Measurements from ENCODE around the gene F11R.
"Not testable (repeated sequence)": the region's sequence is repeated elsewhere in the genome, so short reads cannot be mapped to it uniquely, and the experiment has no call there.

F11R gene

DNA sequence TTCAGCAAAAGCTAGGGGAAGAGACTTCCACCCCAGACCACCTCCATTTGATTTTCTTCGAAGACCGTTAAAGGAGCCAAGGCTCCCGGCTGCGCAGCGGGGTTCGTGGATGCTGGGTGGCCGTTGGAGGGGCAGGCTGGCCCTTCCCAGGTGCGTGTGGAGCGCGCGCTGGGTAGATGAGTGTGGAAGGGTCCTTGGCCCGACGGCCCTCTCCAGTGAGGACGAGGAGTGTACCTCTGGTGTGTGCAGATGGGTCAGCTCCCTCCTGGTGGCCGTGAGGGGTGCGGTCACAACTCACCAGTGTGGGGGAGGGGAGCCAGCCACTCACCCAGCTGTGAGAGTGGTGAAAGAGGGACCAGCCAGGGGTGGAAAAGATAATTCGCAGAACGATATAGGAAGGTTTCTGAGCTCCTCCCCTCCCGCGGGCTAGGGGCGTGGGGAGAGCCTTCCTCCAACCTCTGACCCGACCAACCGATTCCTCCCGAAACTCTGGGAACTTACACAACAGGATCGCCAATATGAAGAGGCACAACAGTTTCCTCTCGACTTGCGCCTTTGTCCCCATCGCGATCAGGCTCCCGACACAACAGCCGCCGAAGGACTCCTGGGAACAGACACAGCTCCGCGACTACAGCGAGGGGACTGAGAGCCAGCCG, at the start of gene F11R:
F11R (minus strand) TSS at position 644 of the 656 bp plus-strand sequence; CDS start at position 565, 79 bp downstream.
- no peak for DNase-seq (ENCODE audit: low spot score)

DNA sequence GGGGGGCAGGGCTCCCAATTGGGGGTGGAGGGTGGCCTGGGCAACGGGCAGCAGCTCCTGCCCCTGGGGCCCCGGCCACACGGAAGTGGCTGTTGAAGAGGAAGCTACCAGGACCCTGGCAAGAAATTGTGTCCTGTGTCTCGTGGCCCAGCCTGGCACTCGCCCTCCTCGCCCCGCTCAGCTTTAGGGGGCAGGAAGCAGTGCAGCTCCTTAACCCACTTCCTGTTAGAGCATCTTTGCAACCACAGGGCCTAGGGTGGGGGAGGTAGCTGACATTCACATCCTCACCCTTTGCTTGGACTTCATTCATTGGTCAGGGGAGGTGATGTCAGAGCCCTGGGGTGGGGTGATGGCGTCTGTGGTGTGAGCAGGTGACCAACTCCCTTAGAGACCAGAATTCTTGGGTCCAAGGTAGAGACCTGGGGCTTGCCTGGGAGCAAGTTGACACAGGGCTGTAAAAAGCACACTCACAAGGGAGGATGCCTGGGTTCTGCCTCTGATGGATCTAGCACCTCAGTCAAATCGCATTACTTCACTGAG, 48.8 kb upstream of the F11R start, which contains the start of gene ARHGAP30:
ARHGAP30 (minus strand) TSS at position 161 of the 540 bp plus-strand sequence. CDS start 267 bp downstream, outside the sequence.
- DNase-seq (ENCODE audit: low spot score), result no peak

DNA sequence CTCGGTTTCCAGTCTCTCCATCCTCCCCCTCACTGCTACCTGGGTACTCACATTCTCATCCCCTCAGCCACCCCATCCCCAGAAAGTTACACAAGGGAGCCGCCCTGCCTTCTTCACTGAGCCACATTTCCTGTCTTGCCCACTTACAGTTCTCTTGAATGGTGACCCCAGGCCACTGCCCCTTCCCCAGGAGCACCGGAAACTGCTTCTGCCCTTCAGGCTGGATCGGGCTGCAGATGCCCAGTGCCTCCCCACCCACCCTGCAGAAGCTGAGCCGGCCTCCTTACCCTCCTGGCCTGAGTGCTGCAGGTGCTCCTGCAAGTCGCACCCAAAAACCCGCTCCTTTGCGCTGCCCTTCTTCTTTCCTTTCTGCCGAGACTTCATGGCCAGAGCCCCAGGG, 48.3 kb upstream of the F11R start:
- DNase-seq (ENCODE audit: low spot score), result no peak

DNA sequence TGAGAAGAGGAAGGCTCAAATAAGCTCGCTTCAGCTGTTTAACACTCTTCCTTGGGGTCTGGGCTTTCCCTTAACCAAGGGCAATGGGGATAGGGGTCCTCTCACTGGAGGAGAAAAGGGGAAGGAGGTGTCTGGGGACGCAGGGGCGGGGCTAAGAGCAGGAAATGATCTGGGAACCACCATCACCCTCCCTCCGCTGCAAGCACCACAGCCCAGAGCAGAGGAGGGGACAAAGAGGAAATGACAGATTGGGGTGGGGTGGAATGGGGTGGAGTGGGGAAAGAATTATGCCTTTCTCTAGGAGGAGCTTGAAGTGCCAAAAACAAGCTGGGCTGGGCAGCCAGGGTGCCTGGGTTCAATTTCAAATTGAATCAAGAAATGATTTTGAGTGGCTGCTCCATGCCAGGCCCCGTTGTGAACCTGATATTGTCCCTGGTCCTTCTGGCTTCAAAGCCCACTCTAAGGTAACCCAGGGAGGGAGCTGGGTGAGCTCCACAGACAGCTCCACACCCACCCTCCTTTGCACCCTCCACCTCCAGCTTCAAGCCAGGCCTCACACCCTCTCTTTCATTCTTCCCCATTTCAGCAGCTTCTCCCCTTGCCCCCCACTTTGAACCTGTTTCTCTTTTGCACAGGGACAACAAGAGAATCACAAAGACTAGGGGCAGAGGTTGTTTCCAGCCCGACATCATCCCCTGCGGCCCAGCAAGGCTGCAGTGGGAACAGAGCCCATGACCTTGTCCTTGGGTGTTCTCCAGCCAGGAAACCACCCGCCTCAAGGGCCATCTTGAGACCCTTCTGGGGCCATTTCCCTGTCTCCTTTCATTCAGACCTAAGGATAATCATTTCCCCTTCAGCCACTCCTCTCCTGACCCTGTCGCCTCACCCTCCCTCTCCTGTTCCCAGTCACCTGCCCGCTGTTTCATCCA, 47.6 kb upstream of the F11R start:
- no peak for DNase-seq (ENCODE audit: low spot score)

DNA sequence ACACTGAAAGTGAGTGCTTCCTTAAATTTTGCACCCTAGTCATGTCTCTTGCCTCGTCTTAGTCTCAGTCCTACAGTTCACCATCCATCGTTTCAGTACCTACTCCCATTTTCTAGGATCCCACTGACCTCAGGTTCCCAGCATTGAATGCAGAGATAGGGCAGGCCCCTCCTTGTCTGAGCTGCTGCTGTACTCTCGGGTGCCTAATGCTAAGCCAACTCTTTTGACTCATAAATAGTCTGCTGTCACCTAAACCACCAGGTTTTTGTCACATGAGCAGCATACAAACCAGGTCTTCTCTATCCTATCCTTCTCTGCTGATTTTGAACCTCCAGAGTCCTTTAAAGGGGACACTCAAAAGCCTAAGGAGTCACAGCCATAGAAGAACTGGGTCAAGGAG, 45.7 kb upstream of the F11R start:
- no peak for DNase-seq (ENCODE audit: low spot score)

DNA sequence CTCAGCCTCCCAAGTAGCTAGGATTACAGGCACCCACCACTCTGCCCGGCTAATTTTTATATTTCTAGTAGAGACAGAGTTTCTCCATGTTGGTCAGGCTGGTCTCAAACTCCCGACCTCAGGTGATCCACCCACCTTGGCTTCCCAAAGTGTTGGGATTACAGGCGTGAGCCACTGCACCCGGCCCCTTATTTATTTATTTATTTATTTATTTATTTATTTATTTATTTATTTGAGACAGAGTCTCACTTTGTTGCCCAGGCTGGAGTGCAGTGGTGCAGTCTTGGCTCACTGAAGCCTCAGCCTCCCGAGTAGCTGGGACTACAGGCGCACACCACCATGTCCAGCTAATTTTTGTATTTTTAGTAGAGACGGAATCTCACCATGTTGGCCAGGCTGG, 44.7 kb upstream of the F11R start:
- not testable (repeated sequence) for DNase-seq (ENCODE audit: low spot score)

DNA sequence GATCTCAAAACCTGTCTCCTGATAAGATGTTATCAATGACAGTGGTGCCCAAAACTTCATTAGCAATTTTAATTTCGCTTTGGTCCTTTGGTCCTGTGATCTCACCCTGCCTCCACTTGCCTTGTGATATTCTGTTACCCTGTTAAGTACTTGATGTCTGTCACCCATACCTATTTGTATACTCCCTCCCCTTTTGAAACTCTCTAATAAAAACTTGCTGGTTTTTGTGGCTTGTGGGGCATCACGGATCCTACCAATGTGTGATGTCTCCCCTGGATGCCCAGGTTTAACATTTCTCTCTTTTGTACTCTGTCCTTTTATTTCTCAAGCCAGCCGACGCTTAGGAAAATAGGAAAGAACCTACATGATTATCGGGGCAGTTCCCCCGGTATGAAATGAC, 43.0 kb upstream of the F11R start:
- DNase-seq (ENCODE audit: low spot score), result not testable (repeated sequence)

DNA sequence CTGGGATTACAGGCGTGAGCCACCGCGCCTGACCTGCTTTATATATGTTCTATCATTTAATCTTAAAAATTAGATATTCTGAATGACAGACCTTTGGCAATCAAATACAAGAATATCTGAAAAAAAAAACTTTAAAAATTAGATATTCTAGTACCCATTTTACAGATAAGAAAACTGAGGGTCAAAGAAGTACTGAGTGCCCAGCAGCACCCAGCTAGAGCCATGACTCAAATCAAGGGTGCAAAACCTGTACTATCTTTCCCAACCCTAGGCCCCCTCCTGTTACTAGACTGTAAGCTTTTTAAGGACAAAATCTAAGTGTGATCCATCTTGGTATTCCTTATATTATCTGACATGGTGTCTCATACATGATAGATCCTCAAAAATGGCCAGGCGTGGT, 40.5 kb upstream of the F11R start:
- no peak for DNase-seq (ENCODE audit: low spot score)

DNA sequence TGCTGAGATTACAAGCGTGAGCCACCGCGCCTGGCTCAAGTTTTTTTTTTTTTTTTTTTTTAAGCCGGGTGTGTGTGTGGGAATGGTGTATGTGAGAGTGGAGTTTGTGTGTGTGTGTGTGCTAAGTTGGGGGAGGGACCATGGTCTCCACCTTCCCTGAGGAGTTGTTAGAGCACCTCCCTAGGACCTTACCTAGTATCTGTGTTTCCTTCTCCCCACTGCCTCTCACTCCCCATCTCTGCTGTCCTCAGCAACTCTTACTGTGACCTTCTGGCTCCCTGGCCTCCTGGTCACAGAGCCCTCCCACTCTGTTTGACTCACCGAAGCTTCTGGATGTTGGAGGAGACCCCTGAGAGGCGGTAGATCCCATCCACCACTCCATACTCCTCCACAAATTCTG, 38.3 kb upstream of the F11R start:
- no peak for DNase-seq (ENCODE audit: low spot score)

DNA sequence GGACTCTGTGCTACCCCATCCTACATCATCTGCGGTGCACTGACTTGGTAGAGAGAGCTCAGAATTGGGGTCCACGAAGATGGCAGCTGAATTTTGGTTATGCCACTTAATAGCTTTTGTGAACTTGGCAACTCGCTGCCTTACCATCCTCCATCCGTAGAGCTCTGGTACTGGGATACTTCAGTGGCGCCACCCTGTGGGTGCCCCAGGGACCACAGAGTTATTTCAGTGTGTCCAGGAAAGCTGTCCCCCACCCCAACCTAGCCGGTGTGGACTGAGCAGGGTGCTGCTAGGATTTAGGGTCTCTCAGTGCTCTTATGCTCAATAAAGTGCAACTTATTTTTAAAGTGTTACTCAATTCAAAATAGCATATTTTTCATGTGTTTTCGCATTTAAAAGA, 33.9 kb upstream of the F11R start:
- no peak for DNase-seq (ENCODE audit: low spot score)

DNA sequence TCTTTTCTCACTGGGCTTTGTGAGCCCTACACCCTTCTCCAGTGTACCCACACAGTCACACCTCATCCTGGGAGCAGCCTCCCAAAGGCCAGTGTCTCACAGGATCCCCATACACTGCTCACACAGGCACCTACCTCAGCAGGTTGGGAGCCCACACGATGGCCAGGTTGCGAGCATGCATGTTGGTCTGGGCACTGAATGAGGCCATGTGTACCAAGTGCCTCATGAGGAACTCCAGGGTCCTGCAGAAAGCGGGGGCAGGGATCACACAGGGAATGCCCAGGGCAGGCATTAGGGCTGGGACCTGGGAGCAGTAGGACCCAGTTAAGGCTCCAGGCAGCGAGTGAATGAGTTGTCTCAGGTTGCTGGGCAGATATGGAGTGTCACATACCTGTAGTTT, 33.3 kb upstream of the F11R start:
- DNase-seq (ENCODE audit: low spot score), result no peak

DNA sequence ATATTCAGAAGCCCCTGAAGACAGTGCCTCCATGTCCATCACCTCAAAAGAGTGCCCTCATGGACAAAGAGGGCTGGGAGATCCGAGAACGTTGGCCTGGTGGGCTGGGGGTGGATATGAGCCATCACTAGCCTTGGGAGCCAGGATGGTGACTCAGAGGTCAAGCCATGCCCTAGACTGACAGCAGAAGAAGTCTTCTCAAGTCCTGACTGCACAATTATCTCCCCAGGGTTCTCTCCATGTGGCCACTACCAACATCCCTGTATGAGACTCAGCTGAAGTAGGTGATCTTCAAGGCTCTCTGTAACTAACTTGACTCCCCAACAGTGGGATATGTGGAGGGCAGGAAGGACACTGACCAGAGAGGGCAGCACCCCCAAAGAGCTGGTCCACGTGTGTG, 31.9 kb upstream of the F11R start:
- no peak for DNase-seq (ENCODE audit: low spot score)

DNA sequence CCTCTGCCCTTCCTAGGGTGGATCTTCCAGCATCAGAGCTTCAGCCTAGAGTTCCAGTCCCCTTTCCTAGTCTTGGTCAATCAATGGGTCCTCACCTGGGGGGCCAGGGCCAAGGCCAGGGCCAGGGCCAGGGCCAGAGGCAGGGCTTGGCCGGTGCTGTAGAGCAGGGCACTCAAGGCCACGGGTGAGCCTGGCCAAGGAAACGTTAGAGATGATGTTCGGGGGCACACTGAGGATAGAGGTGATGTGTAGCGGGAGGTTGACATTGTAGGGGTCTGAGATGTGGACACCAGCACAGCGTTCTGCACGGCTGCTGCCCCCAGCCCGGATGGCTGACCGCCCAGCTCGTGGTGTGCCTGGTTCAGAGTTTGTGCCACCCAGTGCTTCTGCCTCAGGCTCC, 30.3 kb upstream of the F11R start:
- DNase-seq (ENCODE audit: low spot score), result no peak

DNA sequence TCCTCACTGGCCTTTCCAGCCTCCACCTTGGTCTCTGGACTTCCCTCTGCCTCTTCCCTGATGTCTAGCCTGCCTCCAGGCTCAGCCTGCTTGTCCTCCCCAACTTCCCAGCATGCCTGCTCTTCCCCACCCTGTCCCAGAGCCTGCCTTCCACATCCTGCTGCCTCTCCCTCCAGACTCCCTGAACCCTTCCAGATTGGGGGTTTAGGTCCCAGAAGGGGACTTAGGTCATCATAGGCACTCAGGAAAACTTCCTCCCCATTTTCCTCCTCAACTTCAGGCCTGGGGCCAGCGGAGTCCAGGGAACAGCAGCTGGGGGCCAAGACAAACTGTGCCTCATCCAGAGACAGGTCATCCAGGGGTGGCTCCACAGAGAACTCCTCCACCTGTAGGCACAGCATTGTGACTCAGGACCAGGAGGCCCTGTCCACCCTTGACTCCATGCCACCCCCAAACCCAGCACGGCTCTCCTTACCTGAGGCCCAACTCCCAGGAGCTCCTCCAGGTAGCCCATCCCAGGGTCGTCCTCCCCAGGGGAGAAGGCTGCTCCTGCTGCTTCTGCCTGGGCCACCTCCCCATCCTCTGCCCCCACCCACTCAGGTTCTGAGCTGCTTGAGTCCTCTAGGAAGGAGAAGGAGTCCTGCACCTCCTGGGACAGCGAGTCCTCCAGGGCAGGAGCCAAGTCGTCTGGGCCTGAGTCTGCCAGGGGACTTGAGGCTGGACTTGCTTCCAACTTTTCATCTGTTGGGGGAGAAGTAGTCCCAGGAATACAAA, 28.2 kb upstream of the F11R start:
- no peak for DNase-seq (ENCODE audit: low spot score)

DNA sequence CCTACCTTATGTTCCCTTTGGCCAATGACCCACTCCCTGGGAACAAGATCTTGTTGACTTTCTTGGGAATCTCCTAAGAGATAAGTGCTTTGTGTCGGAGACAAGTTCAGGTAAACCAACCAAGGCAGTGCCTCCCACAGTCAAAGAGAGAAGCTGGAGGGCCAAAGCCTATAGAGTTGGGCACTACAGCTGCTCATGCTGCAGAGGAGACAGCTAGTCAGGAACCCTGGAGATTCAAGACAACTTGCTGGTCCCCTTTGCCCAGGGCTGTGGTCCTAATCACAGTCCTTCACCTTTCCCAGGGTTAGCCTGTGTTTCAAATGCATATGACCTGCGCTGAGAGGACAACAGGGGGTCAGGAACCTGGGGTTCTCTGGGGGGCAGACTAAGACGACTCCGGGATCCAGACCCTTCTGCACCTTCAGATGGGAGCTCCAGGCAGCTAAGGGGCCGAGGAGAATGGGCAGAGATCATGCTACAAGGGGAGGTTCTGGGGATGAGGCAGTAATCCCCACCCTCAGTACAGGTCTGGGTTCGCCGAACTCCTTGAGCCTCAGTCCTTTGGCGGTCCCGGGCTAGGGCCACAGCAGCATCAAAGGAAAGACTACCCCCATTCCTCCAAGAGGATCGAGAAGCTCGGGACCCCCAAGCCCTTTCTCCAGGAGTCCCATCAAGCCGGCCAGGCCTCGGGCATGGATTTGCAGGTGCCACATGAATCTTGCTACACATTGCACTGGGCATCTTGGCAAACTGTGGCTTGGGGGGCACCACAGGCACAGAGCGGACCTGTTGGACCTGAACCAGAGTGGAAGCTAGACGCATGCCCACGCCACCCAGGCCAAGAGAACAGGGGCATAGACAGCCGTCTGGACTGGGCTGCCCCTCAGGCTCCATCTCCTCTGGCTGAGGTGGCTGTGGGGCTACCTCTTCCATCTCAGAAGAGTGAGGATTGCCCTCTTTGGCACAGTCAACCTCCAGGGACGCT, 26.8 kb upstream of the F11R start:
- no peak for DNase-seq (ENCODE audit: low spot score)

DNA sequence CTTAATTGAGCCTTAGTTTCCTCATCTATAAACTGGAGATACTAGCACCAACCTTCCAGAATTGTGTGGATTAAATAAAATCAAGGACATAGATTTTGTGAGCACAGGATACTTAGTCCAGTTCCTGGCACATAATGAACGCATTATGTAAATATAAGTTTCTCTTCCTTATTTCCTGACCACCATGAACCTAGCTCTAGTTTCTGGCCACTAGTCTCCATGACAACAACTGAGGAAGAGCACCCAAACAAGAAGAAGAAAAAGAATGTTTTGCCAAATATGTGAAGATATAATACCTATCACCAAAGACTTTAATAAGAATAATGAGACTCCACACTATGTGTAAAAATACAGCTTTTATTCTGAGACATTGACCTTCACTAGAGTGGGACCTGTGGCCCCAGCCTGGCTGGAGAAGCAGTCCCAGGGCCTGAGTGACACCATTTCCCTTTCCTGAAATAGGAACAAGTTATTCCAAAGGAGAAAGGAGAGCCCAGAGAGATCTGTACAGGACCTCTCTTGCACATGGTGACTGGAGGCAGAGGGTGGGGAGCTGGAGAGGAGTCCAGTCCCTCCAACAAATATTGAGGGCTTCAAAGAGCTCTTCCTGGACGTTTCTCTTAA, 25.8 kb upstream of the F11R start:
- no peak for DNase-seq (ENCODE audit: low spot score)

DNA sequence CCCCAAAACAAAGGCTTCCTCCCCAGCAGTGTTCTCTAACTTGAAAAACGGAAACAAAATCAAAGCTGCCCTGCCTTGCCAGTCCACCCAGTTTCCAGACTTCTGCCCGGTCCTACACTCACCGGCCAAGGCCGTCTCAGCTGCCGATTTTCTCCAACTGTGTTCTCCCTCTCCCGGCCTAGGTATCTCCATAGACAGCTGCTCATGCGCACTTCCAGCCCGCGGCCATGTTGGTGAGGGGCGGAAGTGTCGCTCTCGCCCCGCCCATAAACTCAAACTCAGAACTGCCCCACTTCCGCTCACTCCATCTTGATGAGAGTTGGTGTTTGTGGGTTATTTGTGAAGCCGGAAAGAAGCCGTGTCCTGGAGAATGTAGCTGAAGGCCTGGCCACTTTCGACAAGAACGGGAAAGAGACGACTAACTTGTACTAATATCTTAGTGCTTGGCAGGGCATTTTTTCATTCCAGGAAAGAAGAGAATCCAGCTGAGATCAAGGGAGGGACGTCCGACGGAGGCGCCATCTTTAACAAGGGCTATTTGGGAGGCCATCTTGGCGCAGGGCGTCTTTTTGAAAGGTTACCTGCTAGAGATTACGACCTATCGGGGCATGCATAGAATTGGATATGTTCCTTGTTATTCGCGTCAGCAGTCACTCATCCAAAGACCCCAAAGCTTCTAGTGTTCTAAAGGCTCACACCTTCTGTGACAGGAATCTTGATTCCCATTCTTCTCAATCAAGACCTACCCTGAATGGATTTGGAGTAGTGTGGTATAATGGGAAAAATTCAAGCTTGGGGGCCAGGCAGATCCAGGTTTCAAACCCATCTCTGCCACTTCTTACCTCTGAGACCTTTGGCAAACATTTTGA, 25.0 kb upstream of the F11R start, which contains the start of gene USF1:
USF1 (minus strand) TSS at position 242 of the 869 bp plus-strand sequence. CDS start 2,702 bp downstream, outside the sequence.
- peak; percentile 97 for DNase-seq (ENCODE audit: low spot score)

DNA sequence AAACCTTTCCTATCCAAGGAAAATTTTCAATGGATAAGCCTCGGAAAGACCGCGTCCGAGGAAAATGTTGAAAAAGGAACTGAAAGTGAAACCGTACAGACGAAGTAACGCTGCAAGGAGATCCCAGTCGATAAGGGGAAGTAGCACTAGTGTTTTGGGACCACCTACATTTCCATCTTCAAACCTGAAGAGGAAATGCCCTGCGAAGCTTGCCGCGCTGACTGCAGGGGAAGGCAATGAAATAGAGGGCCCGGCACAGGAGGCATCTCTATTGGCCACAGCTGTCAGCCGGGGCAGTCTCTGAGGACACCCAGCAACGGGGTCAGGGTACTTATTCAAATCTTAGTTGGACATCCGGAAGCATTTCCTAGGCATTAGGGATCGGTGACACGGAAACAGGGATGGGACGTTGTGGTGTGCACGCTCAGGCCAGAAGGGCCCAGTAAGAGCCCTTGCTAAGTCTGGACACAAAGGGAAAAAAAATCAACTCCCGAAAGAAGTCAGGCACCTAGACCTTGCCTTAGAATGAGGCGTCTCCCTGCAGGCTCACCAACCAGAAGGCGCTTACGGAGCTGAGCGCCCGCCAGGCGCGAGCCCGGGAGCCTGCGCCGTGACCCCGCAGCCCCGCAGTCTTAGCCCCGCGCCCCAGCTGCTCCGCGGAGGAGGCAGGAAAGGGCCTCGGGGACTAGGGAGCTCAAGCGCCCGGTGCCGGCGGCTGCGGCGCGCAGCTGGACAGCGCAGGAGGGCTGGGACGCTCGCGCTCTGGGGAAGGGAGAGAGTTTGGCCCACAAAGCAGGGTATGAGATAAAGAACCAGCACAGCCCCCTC, 24.2 kb upstream of the F11R start:
- DNase-seq (ENCODE audit: low spot score), result peak; percentile 85

DNA sequence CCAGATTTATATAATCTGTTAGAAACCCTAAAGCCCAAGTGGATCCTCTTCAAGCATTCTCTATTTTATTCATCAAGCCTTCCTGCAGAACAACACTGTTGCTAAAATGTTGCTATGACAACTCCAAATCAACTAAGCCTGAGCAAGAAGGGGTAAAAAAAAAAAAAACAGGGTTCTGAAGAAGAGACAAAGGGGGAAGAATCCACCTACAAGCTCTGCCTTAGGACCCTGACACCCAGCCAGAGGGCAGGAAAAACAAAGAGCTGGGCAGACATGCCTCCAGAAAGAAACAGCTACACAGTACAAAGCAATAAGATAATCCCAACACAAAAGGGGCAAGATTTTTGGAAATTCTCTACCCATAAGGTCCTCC, 23.6 kb upstream of the F11R start:
- DNase-seq (ENCODE audit: low spot score), result no peak
